ENCODE data around the gene TBC1D5.
"Not testable (repeated sequence)": the region's sequence is repeated elsewhere in the genome, so short reads cannot be mapped to it uniquely, and the experiment has no call there.

The TBC1D5 gene

DNA sequence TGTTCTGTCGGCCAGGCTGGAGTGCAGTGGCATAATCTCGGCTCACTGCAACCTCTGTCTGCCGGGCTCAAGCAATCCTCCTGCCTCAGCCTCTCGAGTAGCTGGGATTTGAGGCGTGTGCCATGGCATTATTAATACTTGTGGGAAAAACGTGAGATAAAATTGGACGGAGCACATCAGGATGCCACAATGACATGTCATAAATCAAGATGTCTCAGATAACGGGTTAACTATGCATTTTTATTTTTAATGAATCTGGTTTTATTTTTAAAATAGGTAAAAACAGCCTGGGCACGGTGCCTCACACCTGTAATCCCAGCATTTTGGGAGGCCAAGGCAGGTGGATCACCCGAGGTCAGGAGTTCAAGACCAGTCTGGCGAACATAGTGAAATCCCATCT, 212.8 kb downstream of the TBC1D5 start:
- no peak for DNase-seq

DNA sequence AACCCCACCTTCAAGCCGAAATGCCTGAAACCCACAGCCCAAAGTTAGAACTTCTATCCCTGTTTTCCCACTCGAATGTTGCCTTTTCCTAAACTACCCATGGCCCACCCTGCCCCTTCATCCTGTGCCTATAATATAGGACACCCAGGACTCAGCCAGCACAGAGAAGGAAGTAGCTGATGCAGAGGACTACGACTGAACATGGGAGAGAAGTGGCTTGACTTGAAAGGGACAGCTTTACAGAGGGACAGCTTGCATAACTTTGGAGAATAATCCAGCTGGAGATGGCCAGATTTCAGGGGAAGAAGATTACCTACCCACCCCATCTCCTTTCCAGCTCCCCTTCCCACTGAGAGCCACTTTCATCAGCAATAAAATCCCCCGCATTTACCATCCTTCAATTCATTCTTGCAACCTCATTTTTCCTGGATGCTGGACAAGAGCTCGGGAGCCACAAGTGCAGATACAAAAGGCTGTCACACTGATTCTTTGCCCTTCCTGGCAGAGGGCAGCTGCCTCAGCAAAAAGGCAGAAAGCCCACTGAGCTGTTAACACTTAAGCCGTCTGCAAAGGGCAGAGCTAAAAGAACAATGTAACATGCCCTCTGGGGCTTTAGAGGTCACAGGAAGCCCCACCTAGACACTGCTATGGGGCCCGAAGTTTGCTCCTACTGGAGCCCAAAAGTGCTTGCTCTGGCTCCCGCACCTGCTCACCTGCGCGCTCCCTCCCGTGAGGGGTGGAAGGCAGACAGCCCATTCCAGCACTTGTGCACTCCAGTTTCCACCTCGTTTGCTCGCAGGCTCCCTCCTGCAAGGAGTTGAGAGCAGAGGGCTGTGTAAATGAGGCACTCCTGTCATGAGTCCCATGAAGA, 224.0 kb downstream of the TBC1D5 start:
- DNase-seq, result no peak

DNA sequence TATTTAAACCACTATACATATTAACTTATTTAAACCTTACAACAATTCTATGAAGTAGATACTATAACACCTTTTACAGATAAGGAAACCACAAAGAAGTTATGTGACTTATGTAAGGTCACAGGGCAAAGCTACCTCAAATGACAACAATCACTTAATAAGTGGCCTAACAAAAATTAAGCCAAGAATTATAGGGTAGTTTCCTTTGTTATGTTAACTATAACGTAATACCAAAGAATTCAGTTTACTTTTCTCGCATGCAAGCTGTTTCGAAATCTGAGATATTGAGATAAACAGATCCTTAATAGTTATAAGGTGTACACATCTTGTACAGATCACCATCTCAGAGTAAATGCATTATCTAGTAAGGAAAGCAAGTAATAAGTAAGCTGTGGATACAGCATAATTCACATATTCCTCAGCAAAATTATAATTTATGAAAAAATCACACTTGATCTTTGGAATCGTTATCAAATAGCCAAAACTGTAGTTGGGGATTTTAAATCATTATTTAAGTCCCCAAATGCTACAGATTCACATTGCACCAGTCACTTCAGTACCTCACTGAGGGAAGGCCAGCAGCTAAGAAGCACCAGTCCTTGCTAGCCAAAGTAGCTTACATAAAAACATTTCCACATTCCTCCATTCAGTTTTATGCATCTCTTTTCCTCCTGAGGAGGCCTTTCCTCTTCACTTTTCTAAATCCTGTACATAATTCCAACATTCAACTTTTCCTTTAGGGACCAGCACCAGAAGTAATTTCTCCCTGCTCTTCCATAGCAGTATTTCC, 226.8 kb downstream of the TBC1D5 start:
- DNase-seq, result no peak

DNA sequence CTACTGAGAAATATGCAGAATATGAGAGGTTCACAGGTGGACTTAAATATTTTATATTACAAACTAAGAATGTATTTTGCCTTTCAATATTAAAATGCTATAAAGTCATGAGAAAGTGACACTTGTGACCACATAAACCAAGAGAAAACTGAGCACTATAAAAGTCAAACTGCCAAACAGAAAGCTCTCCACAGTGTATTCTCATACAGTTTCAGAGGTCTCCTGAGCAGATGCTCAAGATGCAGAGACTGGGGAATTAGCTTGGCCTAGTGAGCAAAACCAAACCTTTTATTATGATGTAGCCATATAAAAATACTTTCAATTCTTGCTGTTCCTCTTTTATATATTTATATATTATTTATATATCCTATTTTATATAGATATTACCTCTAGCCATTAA, 227.8 kb downstream of the TBC1D5 start:
- no peak for DNase-seq

- no peak for DNase-seq
These were observed 232.2 kb downstream of the TBC1D5 start for GRCh38 chr3:17510265-17510664.

GRCh38 chr3:17508180-17508752, 234.2 kb downstream of the TBC1D5 start:
- peak; percentile 27 for DNase-seq

DNA sequence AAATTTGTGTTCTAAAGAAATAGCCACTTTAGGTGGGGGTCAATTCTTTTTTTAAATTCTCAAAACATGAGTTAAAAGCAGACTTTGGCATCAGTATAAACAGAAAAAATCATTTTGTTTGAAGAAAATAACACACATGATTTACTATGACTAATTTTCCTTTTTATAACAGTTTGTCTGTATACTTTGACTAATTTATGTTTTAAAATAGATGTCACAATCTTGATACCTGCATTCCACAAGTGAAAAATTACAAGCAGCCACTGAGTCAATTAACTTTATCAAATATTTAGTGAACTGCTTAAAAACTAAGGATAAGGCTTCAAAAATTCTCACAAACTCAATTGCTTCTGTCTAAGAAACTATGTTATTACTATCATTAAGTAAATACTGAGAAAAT, 235.0 kb downstream of the TBC1D5 start:
- DNase-seq, result no peak

- DNase-seq, result no peak
These were observed 236.6 kb downstream of the TBC1D5 start for GRCh38 chr3:17505856-17506255.

GRCh38 chr3:17501745-17502144, 240.7 kb downstream of the TBC1D5 start:
- no peak for DNase-seq

DNA sequence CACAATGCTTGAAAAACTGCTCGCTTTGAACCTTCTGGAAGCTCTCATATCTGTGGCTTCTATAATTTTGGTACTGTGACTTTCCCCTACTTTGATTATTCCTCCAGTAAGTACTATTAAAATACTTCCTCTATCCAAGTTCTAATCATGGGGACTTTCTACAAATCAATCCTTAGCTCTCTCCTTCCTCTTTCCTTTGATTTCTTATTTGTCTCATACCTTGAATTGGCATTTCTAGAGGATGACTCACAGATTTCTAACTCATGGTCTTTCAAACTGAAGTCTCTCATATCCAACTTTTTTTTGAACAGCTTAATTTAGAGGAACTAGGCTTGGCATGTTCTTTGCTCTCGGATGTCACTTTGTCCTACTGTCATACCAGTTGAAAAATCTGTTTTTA, 241.8 kb downstream of the TBC1D5 start:
- no peak for DNase-seq

GRCh38 chr3:17494117-17494809, 248.2 kb downstream of the TBC1D5 start:
- no peak for DNase-seq

GRCh38 chr3:17491601-17492000, 250.8 kb downstream of the TBC1D5 start:
- DNase-seq, result no peak

GRCh38 chr3:17491190-17491589, 251.2 kb downstream of the TBC1D5 start:
- DNase-seq, result not testable (repeated sequence)

GRCh38 chr3:17489139-17489538, 253.3 kb downstream of the TBC1D5 start:
- no peak for DNase-seq

DNA sequence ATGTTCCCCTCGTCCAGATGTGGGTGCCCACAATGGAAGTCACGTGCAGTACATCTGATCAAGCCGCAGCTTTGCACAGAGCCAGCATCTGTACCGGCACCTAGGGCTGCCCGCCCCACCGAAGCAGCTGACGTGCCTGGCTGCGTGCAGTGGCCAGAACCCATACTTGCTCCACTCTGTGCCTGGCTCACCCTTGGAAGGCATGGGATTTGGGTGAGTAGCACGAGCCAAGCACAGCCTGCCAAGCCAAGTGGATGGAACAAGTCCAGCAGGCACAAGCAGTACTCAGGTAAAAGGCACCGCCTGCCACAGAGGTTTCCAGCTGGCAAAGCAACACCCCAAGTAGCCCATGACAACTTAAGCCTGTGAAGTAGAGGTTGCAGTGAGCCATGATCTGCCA, 261.3 kb downstream of the TBC1D5 start:
- no peak for DNase-seq

DNA sequence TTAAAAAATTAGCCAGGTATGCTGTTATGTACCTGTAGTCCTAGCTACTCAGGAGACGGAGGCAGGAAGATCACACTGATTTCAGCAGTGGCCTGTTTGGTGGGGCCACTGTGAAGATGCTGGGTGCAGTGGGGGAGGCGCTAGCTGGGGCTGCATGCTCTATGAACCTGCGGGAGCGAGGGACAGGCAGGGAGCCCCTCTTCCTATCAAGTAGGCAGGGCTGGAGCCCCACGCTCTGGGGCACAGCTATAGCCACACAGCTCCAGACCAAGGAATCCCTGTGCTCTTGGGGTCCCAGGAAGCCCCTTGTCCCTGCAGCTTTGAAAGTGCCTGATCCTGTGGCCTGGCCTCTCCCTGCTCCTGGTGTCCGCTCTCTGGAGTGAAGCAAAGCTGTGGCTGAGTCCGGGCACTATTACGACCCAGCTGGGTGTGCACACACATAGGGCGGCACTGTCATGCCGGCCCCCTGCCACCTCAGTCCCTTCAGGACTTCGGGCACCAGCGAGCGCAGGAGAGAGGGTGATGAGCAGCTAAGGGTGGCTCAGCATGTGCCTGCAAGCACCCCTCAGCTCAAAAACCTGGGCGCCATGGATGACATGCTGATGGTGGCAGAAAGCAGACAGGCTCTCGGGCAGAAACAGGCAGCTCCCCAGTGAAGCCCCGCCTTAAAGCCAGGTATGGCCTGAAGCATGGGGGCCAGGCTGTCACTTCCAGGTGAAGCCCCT, 262.6 kb downstream of the TBC1D5 start:
- no peak for DNase-seq

- no peak for DNase-seq
These were observed 263.8 kb downstream of the TBC1D5 start for GRCh38 chr3:17478673-17479072.

DNA sequence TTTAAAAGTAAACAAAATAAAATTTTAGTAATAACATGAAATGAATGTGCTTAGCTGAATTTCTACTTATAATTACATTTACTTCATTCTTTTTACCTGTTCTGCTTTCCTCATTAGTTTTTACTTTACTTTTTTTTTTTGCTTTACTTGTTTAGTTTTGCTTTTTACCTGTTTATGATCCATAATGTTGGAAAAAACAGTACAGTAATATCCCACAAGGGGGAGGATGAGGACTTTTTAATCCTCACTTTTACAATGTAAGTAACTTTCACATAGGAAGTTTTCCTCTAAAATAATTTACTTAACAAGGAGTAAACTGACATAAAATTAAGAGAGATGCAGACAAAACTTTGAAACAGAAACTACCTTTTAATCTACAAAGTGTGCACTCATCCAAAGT, 268.7 kb downstream of the TBC1D5 start:
- DNase-seq, result no peak

GRCh38 chr3:17469954-17470353, 272.5 kb downstream of the TBC1D5 start:
- DNase-seq, result no peak

- DNase-seq, result no peak
These were observed 272.9 kb downstream of the TBC1D5 start for GRCh38 chr3:17469520-17469919.

- DNase-seq, result no peak
These were observed 276.4 kb downstream of the TBC1D5 start for GRCh38 chr3:17466028-17466427.

- DNase-seq, result no peak
These were observed 282.9 kb downstream of the TBC1D5 start for GRCh38 chr3:17459470-17459993.

Measured in NCI-H2029 treated with DMSO at 0.1 percent for 48 hours (cell line).